ENCODE data around the gene RFT1.

DNA sequence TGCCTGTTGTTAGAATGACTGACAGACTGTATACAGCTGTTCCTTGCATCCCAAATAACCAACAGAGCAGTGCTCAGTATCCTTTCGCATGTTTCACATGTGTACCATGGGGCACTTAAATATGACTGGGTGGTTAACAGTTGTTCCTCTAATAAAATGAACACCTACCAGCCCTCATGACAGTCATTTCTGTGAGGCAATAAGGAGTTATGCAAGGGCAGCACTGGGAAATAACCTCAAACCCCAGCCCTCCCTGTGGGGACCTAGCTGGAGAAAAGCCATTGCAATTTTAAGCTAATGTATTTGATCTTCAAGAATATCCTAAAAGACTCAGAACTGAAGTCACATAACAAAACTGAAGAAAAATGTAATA lies 7.3 kb downstream of the RFT1 start:
- TF ChIP-seq, protein P1, sequence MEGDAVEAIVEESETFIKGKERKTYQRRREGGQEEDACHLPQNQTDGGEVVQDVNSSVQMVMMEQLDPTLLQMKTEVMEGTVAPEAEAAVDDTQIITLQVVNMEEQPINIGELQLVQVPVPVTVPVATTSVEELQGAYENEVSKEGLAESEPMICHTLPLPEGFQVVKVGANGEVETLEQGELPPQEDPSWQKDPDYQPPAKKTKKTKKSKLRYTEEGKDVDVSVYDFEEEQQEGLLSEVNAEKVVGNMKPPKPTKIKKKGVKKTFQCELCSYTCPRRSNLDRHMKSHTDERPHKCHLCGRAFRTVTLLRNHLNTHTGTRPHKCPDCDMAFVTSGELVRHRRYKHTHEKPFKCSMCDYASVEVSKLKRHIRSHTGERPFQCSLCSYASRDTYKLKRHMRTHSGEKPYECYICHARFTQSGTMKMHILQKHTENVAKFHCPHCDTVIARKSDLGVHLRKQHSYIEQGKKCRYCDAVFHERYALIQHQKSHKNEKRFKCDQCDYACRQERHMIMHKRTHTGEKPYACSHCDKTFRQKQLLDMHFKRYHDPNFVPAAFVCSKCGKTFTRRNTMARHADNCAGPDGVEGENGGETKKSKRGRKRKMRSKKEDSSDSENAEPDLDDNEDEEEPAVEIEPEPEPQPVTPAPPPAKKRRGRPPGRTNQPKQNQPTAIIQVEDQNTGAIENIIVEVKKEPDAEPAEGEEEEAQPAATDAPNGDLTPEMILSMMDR (IDR thresholded peaks at IDR 0.05; ENCODE audit: insufficient read depth, low read length, poor library complexity, severe bottlenecking): no peak
- no peak for TF ChIP-seq EZH2phosphoT487 (conservative IDR thresholded peaks at IDR 0.05; ENCODE audit: low read length)
